Measurements from ENCODE around the gene FEM1A.
"Not testable (repeated sequence)": the region's sequence is repeated elsewhere in the genome, so short reads cannot be mapped to it uniquely, and the experiment has no call there.

Gene FEM1A

GRCh38 chr19:4791183-4792018 is at the start of gene FEM1A:
Gene FEM1A, plus strand, starts transcription at chr19:4791734. Its CDS starts 121 bp downstream, at chr19:4791855.
- peak; percentile 96 for DNase-seq (ENCODE audit: low read depth)

- DNase-seq (ENCODE audit: low read depth) = no peak
These were observed 48.5 kb upstream of the FEM1A start for GRCh38 chr19:4742723-4743646.

GRCh38 chr19:4744451-4745174 is 46.9 kb upstream of the FEM1A start:
- DNase-seq (ENCODE audit: low read depth) = no peak

GRCh38 chr19:4745175-4745574 is 46.4 kb upstream of the FEM1A start:
- DNase-seq (ENCODE audit: low read depth) = not testable (repeated sequence)

GRCh38 chr19:4745986-4746385 is 45.5 kb upstream of the FEM1A start:
- no peak for DNase-seq (ENCODE audit: low read depth)

GRCh38 chr19:4748185-4748584 is 43.3 kb upstream of the FEM1A start:
- DNase-seq (ENCODE audit: low read depth) = no peak

GRCh38 chr19:4748589-4748988 is 42.9 kb upstream of the FEM1A start:
- no peak for DNase-seq (ENCODE audit: low read depth)

- DNase-seq (ENCODE audit: low read depth) = no peak
These were observed 41.5 kb upstream of the FEM1A start for GRCh38 chr19:4749870-4750590.

- DNase-seq (ENCODE audit: low read depth) = no peak
These were observed 37.3 kb upstream of the FEM1A start for GRCh38 chr19:4754248-4754647.

GRCh38 chr19:4755459-4755858 is 36.1 kb upstream of the FEM1A start:
- DNase-seq (ENCODE audit: low read depth) = no peak

GRCh38 chr19:4758082-4758481 is 33.5 kb upstream of the FEM1A start:
- no peak for DNase-seq (ENCODE audit: low read depth)

- DNase-seq (ENCODE audit: low read depth) = no peak
These were observed 32.9 kb upstream of the FEM1A start for GRCh38 chr19:4758659-4759058.

GRCh38 chr19:4759388-4760284 is 31.9 kb upstream of the FEM1A start:
- DNase-seq (ENCODE audit: low read depth) = peak; percentile 26

GRCh38 chr19:4760285-4760650 is 31.3 kb upstream of the FEM1A start:
- DNase-seq (ENCODE audit: low read depth) = no peak

GRCh38 chr19:4763021-4763420 is 28.5 kb upstream of the FEM1A start:
- DNase-seq (ENCODE audit: low read depth) = no peak

- DNase-seq (ENCODE audit: low read depth) = no peak
These were observed 27.2 kb upstream of the FEM1A start for GRCh38 chr19:4764393-4764660.

GRCh38 chr19:4768934-4769777 is 22.4 kb upstream of the FEM1A start:
- DNase-seq (ENCODE audit: low read depth) = peak; percentile 59

- DNase-seq (ENCODE audit: low read depth) = no peak
These were observed 19.0 kb upstream of the FEM1A start for GRCh38 chr19:4772566-4772965.

- no peak for DNase-seq (ENCODE audit: low read depth)
These were observed 18.4 kb upstream of the FEM1A start for GRCh38 chr19:4773047-4773640.

- DNase-seq (ENCODE audit: low read depth) = no peak
These were observed 17.4 kb upstream of the FEM1A start for GRCh38 chr19:4774136-4774535.
